Fibroblast of peridontal ligament (primary cell): ENCODE results near the gene GGA2.

Experiments
- DNase-seq: peaks from one replicate; pipeline ENCODE4 v3.0.0-alpha.2; 2010; ENCODE audit errors: extremely low read depth

GGA2 gene

GRCh38 chr16:23414731-23415130 is 95.6 kb downstream of the GGA2 start:
- no peak for DNase-seq
